Measurements from ENCODE around the gene SIGLEC14.

The SIGLEC14 gene

GRCh38 chr19:51614789-51615188 is 31.8 kb downstream of the SIGLEC14 start:
- DNase-seq = no peak

- no peak for DNase-seq
Measured at GRCh38 chr19:51610576-51610975, 36.0 kb downstream of the SIGLEC14 start.

GRCh38 chr19:51607920-51608562 is 38.6 kb downstream of the SIGLEC14 start:
- DNase-seq = no peak

- no peak for DNase-seq
Measured at GRCh38 chr19:51607077-51607476, 39.5 kb downstream of the SIGLEC14 start.

- no peak for DNase-seq
Measured at GRCh38 chr19:51602189-51602854, 44.3 kb downstream of the SIGLEC14 start.

GRCh38 chr19:51600940-51601580 is 45.6 kb downstream of the SIGLEC14 start:
- DNase-seq = no peak

GRCh38 chr19:51599084-51599483 is 47.5 kb downstream of the SIGLEC14 start:
- DNase-seq = no peak

GRCh38 chr19:51598159-51598915 is 48.3 kb downstream of the SIGLEC14 start:
- no peak for DNase-seq

GRCh38 chr19:51595190-51596175 is 51.1 kb downstream of the SIGLEC14 start:
- DNase-seq = no peak

GRCh38 chr19:51594774-51595109 is 51.9 kb downstream of the SIGLEC14 start:
- DNase-seq = no peak

- DNase-seq = peak; percentile 95
Measured at GRCh38 chr19:51593969-51594773, 52.5 kb downstream of the SIGLEC14 start.

GRCh38 chr19:51593138-51593890 is 53.3 kb downstream of the SIGLEC14 start:
- DNase-seq = no peak
